Measurements from ENCODE around the gene MRPL45.
"Not testable (repeated sequence)": the region's sequence is repeated elsewhere in the genome, so short reads cannot be mapped to it uniquely, and the experiment has no call there.

The MRPL45 gene

DNA sequence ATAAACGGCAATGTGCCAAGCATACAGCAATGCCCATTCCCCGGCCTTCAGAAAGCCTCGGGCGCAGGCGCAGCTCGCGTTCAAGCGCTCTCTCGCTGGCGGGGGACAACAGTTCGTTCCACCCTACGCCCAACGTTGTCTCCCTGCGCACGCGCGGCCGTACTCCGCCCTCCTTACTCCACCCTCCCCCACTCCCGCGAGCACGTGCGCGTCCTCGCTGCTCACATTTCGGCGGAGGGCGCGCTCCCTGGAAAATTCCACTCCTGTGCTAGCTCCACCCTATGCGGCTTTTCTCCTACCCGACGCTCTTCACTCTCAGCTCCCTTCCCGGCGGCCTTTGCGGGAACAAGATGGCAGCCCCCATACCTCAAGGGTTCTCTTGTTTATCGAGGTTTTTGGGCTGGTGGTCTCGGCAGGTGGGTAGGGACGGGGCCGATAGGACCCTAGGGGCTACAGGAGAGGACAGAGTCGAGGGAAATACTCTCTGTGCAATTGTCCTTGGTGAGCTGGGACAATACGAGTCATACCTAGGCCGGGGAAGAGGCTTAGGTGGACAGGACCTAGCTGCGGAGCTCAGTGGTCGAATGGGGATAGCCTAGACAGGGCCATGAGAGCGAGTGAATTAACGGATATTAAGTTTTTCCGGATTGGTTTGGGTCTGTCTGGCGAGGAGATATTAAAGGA is at the start of gene MRPL45:
MRPL45 (plus strand) TSS at position 335 of the 684 bp plus-strand sequence; CDS start at position 351, 16 bp downstream.
- DNase-seq = peak; percentile 96

DNA sequence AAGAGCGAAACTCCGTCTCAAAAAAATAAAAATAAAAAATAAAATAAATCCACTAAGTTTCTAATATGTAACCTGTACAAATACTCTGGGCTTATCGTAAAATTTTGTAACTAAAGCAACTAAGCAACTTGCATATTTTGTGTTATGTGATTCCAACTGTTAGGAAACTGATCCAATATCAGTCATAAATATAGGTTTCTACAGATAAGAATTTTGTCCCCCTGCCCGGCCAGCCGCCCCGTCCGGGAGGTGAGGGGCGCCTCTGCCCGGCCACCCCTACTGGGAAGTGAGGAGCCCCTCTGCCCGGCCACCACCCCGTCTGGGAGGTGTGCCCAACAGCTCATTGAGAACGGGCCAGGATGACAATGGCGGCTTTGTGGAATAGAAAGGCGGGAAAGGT is 43.8 kb upstream of the MRPL45 start:
- DNase-seq = not testable (repeated sequence)

DNA sequence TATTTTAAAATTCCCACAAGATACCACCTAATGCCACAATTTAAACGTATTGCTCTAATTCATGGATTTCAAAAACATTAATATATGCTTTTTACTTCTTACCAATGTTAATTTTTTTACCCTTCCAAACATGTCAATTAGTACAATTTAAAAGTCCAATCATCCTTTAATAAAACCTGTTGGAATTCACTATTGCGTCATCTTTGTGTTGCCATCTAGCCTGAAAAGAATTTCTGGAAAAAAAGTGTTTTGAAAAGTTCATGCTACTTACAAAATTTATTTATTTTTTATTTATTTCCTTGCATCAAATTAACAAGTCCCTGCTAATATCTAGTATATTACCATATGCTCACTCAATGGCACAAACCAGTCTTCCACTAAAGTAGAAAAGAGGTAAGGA is 42.6 kb upstream of the MRPL45 start:
- not testable (repeated sequence) for DNase-seq

DNA sequence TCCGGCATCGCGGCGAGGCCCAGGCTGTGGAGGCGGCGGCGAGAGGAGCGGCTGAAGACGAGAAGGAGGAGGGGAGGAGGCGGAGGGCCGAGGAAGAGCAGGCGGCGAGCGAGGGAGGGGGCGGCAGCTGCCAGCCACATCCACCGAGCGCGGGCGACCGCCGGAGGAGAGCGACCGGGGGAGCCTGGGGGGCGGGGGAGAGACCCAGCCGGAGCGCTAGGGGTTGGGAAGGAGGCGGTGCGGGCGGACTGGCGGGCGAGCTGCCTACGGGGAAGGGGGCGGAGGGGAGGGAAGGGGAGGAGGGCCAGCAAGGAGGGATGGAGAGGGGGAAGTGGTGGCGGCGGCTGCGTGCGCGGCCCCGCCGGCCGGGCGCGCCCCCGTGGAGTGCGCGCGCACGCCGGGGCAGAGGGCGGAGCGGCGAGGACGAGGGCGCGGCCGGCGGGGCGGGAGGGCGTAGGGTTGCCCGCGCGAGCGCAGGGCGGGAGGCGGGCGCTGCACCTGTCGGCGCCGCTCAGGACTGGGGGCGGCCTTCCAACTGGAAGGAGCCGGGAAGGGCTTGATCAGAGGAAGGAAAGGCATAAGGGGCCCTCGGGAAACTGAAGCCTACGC is 39.9 kb upstream of the MRPL45 start:
- DNase-seq = peak; percentile 82

DNA sequence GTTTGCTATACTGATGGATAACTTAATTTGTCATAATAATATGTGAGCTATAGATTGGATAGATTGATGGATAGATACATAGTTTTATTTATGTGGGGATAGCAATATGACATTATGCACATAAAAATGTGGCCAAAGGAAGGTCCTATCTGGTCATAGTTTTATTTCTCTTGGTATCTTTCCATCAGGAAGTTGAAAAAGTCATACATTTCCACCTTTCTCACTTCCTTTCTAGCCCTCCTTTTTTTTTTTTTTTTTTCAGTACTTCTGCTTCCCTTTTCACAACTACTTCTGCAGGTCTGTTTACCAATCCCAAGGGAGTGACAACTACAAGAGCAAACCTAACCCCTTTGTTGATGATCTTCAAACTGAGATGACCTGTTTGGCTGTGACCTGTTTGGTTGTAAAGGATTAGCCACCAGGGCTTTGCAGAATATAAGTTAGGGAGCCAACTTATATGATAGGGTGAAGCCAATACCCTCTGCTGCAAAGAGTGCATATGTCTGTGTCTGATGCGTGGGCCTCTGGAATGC is 30.9 kb upstream of the MRPL45 start:
- DNase-seq = not testable (repeated sequence)

DNA sequence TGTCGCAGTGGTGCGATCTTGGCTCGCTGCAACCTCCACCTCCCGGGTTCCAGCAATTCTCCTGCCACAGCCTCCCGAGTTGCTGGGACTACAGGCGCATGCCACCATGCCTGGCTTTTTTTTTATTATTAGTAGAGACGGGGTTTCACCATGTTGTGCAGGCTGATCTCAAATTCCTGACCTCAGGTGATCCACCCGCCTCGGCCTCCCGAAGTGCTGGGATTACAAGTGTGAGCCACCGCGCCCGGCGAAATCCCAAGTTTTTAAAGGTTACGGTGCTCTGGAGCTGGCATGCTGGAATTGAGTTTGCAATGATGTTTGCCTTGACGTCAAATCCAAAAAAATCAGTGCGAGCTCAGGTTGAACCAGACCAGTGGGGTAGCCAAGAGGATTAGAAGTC is 30.4 kb upstream of the MRPL45 start:
- not testable (repeated sequence) for DNase-seq

DNA sequence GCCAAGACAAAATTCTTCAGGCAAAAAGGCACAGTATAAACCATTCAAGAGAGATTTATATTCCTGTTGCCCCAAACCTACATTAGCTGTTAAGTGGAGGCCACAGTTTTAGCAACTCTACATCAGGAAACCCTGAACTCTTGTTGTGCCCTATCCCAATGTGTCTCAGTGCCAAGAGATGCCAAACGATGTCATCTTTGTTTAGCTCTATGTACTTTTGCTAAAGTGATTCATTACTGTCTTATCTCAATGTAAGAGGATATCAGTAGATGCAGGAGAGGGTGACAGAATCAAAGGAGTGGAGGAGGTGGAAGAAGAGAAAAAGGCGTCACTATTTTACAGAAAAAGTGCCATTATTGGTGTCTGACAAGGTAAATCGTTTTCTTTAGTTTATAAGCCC is 28.8 kb upstream of the MRPL45 start:
- DNase-seq = not testable (repeated sequence)

DNA sequence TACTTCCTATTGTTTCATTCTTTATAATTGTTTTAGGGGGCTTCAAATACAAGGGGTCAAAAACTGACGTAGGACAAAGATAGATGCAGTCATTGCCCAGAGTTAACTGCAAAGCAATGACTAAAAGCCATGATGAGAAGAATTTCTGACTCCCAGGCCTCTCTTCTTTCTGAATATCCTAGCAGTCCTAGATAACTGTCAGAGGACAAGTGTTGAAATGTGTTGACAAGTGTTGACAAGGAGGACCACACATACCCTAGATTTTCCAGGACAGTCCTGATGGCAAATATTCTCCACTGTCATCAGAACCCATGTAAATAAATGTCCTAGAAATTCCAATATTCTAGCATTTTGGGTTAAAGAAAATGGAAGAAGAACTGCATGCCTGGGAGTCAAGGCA is 27.9 kb upstream of the MRPL45 start:
- not testable (repeated sequence) for DNase-seq

DNA sequence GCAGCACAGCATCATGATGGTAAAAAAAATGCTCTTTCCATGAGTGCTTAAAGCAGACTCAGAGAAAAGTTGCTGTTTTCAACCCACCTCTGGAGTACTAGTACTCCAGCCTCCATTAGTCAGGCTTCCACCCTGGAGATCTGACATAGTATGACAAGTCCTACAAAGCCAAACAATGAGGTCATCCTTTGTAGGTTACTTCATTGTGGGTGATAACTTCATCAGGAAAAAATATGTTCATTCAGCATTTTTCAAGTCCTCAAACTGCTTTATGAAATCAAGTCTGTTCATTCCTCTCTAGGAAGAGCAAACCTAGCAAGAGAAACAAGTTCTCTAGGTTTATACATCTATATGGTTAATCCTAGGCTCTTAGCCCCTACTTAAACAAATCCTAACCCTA is 27.4 kb upstream of the MRPL45 start:
- not testable (repeated sequence) for DNase-seq

DNA sequence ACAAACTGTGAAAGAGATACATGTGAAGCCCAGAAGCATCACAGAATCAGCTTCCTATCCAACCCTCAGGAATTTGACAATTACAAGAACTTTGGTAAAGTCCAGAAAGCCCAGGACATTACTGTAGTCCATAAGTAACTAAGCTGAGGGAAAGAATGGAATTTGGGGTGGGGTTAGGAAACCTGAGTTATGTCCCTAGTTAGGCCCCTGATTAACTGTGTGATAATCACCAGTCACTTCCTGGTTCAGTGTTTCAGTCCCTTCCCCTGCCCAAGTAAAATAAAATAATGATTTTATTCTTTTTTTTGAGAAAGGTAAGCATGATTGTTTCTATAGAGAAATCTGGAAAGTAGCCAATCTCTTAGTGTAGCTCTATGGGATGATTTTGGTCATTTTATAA is 11.0 kb upstream of the MRPL45 start:
- not testable (repeated sequence) for DNase-seq

DNA sequence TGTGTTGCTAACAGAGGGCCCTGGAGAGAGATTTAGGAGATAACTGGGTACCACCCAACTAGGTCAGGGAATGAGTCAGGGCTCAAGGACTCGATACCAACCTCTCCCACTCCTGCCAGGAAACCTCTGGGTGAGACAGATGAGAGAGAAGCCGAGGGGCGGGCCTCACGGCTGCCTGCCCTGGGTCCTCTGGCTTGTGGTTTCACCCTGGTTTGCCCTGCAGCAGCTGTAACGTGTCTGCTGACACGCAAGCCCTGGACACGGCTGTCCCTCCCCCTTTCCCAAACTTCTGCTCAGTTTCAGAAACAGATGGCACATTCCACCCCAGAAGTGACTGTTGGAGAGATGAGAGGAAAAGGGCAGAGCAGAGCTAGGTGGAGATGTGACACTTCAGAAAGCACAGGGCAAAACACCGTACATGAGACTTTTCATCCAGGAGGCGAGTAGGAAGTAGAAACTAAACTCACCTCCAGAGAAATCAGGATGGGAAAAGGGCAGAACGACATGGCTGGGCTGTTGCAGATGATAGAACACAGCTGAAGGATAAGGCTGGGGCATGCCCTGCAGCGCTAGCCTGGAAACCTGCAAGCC is 10.4 kb upstream of the MRPL45 start:
- not testable (repeated sequence) for DNase-seq

DNA sequence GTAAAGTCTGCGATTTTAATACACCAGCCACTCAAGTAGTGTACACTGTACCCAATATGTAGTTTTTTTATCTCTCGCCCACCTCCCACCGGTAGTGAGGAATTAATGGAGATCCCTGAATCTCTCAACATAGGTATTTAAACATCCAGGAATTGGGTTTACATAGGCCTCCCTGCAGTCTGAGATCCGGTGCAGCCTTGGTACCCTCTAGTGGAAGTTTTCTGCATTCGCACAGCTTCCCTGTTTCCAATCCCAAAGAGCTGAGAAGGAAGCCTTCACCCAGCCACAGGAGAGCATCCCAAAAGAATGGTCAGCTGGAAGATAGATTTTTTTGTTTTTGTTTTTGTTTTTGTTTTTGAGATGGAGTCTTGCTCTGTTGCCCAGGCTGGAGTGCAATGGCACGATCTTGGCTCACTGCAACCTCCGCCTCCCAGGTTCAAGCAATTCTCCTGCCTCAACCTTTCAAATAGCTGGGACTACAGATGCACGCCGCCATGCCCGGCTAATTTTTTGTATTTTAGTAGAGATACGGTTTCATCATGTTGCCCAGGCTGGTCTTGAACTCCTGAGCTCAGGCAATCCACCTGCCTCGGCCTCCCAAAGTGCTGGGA is 8.6 kb upstream of the MRPL45 start:
- DNase-seq = not testable (repeated sequence)

DNA sequence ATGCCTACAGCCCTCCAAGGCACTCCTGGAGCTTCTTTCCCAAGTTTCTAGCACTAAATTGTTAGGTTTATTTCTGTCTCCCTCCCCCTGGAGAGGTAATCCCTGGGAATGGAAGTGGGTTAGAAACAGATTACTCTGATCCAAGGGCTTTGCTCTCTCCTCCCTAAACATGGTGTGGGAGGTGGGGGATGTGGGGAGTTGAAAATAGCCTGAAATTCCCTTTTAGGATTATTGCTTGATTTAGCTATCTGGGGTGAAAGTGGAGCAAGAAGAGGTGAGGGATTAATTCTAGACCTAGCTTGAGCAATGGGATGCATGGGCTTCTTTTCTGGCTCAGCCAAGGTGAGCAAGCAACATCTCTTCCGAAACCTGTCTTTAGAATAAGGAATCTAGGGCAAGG is 7.2 kb upstream of the MRPL45 start:
- DNase-seq = not testable (repeated sequence)

DNA sequence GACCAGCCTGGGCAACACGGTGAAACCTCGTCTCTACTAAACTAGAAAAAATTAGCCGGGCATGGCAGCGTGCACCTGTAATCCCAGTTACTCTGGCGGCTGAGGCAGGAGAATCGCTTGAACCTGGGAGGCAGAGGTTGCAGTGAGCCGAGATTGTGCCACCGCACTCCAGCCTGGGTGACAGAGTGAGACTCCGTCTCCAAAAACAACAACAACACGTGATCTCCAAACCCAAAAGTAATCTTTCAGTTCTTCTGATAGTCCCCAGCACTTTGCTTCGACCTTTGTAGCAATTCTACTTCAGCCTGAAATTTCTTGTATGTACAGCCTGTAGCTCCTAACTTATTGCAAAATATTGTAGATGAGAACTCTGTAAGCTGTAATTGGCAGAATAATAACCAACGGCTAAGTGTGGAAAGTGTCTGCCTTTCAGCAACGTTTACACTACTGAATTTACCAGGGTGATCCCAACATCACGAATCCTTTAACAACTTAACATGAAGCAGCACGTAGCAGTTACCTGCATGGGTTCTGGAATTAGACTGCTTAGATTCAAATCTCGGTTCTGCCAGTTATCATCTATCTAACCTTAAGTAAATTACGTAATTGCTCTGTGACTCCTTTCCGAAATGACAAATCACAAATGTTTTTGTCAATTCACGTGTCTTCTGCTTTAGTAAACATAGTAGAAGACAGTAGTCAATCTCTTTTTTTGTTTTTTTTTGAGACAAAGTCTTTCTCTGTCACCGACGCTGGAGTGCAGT is 1.2 kb upstream of the MRPL45 start:
- DNase-seq = not testable (repeated sequence)

DNA sequence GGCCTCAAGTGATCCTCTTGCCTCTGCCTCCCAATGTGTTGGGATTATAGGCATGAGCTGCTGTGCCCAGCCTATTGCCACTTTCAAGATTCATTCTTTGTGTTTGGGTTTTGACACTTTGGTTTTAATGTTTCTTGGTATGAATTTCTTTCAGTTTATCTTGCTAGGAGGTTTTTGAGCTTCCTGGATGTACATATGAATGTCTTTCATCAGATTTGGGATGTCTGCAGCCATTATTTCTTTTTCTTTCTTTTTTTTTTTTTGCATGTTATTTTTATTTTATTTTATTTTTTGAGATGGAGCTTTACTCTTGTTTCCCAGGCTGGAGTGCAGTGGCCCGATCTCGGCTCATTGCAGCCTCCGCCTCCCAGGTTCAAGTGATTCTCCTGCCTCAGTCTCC is 18.5 kb downstream of the MRPL45 start:
- DNase-seq = no peak

DNA sequence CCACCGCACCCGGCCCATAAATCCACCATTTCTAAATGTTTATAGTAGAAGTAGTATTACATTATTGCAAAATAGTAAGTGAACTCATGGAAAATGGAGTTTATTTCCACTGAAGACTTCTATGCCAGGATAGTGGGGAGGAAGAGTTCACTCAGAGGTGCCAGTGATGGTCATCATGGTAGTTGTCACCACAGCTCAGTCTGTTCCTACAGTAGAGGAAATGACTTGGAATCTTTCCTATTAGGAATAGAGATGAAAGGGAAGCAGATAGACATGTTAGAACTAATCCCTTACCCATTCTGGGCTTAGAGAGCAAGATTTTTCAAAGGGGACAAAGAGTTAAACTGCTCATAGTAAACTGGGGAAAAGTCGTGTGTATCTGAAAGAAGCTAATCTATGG is 20.1 kb downstream of the MRPL45 start:
- no peak for DNase-seq

DNA sequence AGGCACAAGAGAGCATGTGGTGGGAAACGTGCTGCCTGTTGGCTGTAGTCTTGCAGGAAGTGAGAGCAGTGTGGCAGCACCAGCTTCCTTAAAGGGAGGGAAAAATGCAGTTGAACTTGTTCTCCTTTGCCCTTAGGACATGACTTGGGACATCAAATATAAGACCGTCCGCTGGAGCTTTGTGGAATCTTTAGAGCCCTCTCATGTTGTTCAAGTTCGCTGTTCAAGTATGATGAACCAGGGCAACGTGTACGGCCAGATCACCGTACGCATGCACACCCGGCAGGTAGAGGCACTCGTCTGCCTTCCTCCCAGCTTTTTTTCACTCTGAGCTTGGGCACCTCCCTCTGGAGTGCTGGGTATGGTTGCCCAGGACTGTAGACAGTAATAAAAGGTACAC is 23.5 kb downstream of the MRPL45 start:
- DNase-seq = no peak

DNA sequence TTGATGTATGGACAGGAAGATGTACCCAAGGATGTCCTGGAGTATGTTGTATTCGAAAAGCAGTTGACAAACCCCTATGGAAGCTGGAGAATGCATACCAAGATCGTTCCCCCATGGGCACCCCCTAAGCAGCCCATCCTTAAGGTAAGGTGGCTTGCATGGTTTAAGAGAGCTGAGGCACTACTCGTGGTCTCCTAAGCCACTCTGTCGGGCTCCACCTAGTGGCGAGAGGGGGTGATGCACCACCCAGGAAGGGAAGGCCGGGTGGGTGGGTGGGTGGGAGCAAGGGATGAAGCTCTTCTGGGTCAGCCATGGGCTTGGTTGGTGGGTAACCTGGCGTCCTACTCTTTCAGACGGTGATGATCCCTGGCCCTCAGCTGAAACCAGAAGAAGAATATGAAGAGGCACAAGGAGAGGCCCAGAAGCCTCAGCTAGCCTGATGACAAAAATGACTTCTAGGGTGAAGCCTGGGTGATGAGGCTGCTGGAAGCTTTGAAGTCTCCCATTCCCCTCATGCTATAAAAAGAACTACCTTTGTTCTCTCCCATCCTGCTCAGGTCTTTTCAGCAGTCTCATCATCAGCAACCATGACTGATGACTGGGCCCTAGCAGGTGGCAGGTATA is 25.3 kb downstream of the MRPL45 start:
- peak; percentile 75 for DNase-seq

DNA sequence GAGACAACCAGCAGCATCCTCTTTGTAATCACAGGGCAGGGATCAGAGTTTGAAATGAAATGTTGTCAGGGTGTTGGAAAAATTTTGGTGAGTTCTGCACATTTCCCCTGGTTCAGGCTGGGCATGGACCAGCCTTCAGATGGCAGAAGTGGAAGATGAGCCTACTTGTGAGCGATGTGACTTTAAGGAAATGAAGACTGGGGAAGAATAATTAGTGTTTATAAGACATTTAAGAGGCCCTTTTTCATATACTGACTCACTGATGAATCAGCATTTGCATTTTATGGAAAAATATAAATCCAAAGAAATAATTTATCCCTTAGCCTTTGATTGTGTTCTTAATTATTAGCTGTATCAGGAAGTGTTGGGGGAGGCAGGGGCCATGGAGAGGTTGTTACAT is 25.9 kb downstream of the MRPL45 start:
- no peak for DNase-seq

DNA sequence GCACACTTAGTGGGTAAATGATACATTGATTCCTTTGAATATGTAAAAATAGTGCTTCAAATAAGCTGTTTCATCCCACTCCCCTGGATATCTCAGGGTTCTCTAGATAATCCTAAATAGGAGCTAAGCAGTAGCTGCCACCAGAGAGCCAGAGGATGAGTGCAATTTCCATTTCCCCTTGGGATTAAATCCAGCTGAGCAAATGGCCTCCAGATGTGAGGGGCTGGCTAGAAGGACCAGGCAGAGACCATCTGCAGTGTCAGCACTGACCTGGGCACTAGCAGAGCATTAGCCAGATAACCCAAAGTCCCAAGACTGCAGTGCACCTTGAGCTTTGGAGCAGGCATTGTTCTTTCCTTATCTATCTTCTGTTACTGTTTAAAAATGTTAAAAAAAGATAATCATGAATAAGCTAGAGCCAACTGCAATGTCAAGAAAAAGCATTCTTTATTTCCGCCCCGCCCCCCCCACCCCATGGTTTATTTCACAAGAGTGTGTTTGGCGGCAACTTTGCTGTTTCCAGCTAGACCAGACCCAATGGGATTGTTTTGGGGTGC is 27.3 kb downstream of the MRPL45 start:
- DNase-seq = no peak

DNA sequence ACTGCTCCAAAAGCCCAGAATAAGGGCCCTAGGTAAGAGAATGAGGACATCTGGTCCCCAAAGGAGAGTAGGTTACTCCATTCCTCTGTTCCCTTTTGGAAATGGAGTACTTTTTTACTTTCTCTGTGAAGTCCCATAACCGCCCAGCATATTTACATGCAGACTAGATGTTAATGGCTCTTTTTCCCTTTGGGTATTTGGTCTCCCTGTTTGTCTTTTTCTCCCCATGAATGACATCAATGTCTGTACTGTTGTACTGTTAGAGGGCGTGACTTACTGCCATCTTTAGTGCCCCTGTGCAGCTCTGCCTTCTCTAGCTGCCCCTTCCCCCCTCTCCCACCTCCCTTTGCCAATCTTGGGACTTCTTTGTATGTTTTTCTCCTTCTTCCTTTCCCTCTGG is 27.8 kb downstream of the MRPL45 start:
- DNase-seq = no peak

DNA sequence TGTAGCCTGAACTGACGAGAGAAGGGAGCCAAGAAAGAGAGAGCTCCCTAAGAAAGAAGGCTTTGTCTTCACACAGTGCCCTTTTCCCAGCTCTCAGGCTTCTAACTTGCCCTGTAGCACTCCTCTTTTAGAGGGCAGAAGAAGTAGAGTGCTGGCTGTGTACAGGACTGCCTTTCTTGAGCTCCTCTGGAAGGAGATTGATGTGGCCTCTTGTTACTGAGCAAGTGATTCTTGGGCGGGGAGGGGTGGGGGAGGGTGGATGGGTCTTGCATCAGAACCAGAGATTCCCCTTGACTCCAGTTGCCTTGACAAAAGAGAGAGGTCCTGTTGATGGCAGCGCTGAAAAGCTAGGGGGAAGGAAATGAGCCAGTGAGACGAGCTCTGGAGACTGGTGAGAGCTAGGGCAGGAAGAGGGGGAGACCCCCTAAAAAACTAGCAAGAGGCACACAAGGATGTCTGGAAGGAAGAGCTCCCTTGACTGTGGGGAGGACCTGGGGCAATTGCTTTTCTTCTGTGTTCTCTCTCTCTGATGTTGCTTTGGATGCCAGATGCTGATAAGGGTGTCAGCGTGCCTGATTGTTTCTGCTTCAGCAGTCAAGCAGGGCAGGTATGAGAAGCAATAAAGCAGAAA is 28.4 kb downstream of the MRPL45 start:
- no peak for DNase-seq
